GM19035 (cell line): ENCODE results near the gene CALHM3.
"Not testable (repeated sequence)": the region's sequence is repeated elsewhere in the genome, so short reads cannot be mapped to it uniquely, and the experiment has no call there.

Source experiments
- ATAC-seq: cut with Tn5 transposase; IDR thresholded peaks from one replicate; pipeline ENCODE4 v1.9.1; 2021; ENCODE audit not compliant: unreplicated experiment

The CALHM3 gene, protein sequence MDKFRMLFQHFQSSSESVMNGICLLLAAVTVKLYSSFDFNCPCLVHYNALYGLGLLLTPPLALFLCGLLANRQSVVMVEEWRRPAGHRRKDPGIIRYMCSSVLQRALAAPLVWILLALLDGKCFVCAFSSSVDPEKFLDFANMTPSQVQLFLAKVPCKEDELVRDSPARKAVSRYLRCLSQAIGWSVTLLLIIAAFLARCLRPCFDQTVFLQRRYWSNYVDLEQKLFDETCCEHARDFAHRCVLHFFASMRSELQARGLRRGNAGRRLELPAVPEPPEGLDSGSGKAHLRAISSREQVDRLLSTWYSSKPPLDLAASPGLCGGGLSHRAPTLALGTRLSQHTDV

DNA sequence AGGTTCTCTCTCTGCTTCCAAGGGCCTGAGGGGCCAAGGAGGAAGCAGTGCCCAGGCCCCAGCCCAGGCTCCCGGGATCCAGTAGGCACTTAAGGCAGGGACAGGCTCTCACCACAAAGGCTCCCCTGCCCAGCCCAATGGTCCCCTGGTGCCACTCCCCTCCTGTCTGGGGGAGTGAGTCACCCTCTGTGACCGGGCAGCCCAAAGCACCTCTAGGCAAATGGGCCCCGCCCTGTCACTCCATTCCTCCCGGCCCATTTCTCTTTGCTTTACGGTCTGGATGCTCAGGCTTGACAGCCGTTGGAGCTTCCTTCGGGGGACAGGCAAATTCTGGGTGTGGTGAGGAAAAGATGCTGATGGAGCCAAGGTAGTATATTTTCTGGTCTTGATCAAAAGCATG, at the start of gene CALHM3:
Gene CALHM3, minus strand, starts transcription at position 106 of the 400 bp plus-strand sequence. CDS start 208 bp downstream, outside the sequence.
- no peak for ATAC-seq

GRCh38 chr10:103528549-103528948, 49.5 kb upstream of the CALHM3 start:
- no peak for ATAC-seq

GRCh38 chr10:103527476-103527875, 48.4 kb upstream of the CALHM3 start:
- ATAC-seq: not testable (repeated sequence)

DNA sequence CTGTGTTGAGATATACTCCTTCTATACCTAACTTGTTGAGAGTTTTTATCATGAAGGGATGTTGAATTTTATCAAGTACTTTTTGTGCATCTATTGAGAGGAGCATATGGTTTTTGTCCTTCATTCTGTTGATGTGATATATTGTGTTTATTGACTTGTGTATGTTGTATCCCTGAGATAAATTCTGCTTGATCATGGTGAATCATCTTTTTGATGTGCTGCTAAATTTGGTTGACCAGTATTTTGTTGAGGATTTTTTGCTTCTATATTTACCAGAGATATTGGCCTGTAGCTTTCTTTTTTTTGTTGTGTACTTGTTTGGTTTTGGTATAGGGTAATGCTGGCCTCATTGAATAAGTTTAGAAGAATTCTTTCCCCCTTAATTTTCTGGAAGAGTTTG, 46.9 kb upstream of the CALHM3 start:
- ATAC-seq: no peak

- no peak for ATAC-seq
Measured at GRCh38 chr10:103523683-103524082, 44.6 kb upstream of the CALHM3 start.

DNA sequence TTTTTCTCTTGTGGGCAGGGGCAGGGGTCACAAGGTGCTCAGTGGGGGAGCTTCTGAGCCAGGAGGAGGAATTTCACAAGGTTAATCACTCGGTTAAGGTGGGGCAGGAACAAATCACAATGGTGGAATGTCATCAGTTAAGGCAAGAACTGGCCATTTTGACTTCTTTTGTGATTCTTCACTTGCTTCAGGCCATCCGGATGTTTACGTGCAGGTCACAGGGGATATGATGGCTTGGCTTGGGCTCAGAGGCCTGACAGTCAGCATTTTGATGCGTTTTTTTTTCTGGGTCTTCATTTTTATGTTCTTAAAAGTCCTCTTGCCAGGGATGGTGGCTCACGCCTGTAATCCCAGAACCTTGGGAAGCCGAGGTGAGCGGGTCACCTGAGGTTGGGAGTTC, 43.0 kb upstream of the CALHM3 start:
- not testable (repeated sequence) for ATAC-seq

DNA sequence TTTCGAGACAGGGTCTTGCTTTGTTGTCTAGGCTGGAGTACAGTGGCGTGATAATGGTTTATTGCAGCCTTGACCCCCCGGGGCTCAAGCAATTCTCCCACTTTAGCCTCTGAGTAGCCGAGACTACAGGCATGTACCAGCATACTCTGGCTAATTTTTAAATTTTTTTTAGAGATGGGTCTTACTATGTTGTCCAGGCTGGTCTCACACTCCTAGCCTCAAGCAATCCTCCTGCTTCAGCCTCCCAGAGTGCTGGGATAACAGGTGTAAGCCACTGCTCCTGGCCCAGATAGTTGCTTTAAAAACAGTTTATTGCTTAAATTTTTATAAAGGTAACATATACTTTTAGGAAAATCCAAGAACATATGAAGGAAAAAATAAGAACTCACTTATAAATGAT, 40.8 kb upstream of the CALHM3 start:
- no peak for ATAC-seq

- ATAC-seq: no peak
Measured at GRCh38 chr10:103517234-103518085, 38.4 kb upstream of the CALHM3 start.

GRCh38 chr10:103514244-103514643, 35.2 kb upstream of the CALHM3 start:
- no peak for ATAC-seq

GRCh38 chr10:103513380-103514060, 34.5 kb upstream of the CALHM3 start:
- no peak for ATAC-seq

- ATAC-seq: no peak
Measured at GRCh38 chr10:103512591-103513379, 33.7 kb upstream of the CALHM3 start.

DNA sequence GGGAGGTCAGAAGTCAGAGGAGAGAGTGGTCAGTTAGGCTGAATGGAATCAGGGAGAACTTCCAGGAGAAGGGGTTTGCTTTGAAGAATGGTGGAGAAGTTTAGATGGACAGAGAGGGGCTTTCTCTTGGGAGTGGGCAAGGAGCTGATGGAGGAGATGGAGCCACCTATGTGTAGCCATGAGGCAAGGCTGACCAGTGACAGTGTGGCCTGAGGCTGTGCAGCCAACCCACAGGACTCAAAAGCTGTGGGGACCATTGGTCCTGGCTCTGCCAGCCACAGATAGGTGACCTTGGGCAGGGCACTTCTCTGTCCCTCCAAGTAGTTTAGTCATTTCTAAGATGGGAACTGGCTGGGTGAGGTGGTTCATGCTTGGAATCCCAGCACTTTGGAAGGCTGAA, 33.1 kb upstream of the CALHM3 start:
- ATAC-seq: no peak

DNA sequence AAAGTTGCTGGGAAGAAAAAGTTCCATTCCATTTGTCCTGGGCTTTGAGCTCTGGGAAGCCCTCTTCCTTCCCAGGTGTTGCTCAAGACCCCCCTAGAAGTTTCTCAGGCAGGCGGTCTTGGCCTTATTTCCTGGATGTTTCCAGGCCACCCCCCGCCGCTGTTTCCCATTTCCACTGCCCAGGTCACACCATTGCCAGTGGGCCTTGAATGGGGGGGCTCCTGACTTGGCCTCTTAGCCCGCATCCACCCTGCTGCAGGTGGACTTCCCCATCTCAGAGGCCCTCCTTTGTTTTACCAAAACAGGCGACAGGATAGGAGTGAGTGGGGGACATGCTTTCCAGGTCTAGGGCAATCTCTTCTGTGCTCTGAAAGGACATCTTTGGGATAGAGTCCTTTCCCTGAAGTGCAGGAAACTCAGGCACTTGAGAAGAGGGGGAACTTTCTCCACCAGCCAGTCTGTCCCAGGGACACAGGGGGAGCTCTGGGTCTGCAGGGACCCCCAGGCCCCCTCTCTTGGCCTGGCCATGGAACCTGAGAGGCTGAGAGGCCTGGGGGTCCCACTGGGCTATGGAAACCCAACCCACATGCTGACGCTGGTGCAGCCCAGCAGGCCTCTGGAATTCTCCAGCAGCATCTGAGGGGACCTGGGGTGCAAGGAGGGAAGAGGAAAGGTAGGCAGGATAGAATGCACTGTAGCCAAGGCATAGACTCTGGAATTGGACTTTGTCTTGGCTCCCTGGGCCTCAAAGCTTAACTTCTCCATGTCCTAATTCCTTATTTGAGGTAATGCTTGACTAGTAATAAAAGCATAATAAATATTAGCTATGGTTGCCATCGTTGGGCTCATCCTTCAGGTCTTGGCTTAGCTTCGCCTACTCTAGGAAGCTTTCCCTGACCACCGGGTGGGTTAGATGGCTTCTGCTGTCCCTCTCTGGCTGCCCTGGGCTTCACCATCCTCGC, 32.0 kb upstream of the CALHM3 start:
- ATAC-seq: no peak

DNA sequence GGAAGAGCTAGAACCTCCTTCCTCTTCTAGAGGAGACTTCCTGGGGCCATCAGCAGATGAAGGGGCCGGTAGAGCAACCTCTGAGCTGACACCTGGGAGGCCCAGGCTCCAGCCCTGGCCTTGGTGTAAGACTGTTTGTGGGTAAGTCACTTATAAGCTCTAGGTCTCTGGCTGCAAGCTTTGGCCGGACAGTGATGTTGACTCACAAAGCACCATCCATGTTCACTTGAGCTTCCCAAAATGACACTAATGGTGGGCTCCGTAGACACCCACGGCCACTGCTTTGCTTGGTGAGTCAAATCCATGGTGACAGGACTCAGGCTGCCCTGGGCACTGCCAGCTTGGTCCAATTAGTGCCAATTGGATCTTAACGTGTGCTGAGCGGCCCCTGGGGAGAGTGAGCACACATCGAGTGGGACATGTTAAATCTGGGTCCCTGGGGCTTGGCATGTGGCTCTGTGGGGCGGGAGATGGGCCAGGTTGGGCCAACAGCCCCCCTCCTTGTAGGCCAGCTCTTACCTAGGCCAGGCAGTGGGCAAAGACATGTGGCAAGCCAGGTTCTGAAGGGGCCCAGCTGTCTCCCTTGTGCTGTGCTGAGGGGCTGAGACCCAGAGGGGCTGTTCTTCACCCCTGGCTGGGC, 31.1 kb upstream of the CALHM3 start:
- ATAC-seq: no peak

DNA sequence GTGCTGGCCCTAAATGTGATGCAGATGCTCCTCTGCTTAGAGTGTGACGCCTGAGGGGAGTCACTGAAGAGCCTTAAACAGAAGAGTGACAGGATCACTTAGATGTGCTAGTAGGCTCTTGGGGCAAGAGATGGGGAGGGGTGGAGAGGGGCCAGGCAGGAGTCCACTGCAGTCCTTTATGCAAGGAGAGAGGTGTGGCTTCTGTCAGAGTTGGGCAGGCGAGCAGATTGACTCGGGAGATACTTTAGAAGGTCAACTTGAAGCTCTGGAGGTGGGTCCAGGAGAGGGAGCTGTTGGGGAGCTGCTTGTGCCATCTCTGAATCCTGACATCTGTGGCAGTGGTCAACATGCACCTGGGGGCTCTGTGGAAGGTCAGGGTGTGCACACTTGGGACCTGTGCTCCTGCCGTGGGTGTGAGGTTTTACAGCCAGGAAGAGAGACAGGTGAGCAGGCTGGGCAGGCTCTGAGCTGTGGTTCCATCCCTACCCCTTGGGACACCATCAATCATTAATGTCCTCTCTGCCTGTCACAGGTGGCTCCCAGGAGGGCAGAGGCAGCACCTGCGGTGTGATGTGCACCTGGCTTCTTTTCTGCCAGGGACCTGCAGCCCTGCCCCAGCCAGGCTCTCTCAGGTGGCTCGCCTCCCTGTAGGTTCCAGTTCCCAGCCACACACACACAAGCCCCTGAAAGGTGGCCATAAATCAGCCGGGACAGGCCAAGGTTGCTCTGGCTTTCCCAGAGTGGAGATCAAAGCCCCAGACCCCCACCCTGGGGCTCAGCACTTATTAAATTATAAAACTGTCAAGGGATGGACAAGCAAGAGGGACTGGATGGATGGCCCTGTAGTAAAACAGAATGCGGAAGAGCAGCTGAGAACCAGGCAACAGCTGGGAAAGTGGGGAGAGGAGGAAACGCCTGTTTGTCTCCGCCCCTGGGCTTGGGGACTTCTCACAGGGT, 28.5 kb upstream of the CALHM3 start:
- ATAC-seq: no peak

GRCh38 chr10:103506061-103506460, 27.0 kb upstream of the CALHM3 start:
- no peak for ATAC-seq

DNA sequence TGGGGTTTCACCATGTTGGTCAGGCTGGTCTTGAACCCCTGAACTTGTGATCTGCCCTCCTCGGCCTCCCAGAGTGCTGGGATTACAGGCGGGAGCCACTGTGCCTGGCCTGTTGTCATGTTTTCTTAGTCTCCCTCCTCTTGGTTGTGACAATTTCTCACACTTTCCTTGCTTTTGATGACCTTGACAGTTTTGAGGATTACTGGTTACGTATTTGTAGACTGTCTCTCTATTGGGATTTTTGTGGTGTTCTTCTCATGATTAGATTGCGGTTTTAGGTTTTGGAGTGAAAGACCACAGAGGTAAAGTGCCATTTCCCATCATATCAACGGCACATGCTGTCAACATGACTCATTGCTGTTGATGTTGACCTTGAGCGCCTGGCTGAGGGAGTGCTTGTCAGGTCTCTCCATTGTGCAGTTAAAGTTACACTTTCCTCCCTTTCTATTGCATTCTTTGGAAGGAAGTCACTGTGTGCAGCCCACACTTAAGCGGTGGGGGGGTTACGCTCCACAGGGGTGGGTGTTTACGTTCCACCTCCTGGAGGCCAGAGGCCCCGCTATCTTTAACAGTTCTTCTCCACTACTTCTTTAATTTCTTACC, 25.2 kb upstream of the CALHM3 start:
- no peak for ATAC-seq

- ATAC-seq: not testable (repeated sequence)
Measured at GRCh38 chr10:103503777-103504176, 24.7 kb upstream of the CALHM3 start.
